Panc1 (cell line): ENCODE data around the gene FAM163B.
"Not testable (repeated sequence)": the region's sequence is repeated elsewhere in the genome, so short reads cannot be mapped to it uniquely, and the experiment has no call there.

Source experiments
- POLR2AphosphoS5 ChIP-seq: IDR thresholded peaks from 2 replicates; pipeline ENCODE4 v1.6.1; 2012; ENCODE audit warnings: mild to moderate bottlenecking, low read depth, low read length, moderate library complexity
- SIN3A ChIP-seq: IDR thresholded peaks from 2 replicates; pipeline ENCODE4 v1.6.1; 2012; ENCODE audit warnings: low read depth, mild to moderate bottlenecking, low read length, moderate library complexity, borderline replicate concordance; ENCODE audit not compliant: insufficient read depth
- TCF7L2 ChIP-seq: IDR thresholded peaks from 2 replicates; pipeline ENCODE4 v1.6.1; 2011; ENCODE audit warnings: mild to moderate bottlenecking, low read depth, low read length, inconsistent platforms
- TF ChIP-seq, protein P1 (sequence below): fragments of 450-650 bp; IDR thresholded peaks from 2 replicates; pipeline ENCODE4 v1.5.1; 2017; ENCODE audit warnings: mild to moderate bottlenecking
- TF ChIP-seq, protein P2 (sequence below), 2 experiments: IDR thresholded peaks; 2 replicates each; pipeline ENCODE4 v1.6.1; 2011 to 2012; ENCODE audit warnings: low read depth in 2 of 2, control low read depth in 1 of 2, low read length in 1 of 2, mild to moderate bottlenecking in 1 of 2, moderate library complexity in 1 of 2; ENCODE audit not compliant: insufficient read depth in 1 of 2

DNA sequence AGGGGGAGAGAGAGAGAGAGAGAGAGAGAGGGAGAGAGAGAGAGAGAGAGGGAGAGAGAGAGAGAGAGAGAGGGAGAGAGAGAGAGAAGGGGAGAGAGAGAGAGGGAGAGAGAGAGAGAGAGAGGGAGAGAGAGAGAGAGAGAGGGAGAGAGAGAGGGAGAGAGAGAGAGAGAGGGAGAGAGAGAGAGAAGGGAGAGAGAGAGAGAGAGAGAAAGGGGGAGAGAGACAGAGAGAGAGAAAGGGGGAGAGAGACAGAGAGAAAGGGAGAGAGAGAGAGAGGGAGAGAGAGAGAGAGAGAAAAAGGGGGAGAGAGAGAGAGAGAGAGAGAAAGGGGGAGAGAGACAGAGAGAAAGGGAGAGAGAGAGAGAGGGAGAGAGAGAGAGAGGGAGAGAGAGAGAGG, 45.4 kb downstream of the FAM163B start:
- TF ChIP-seq, protein P1, sequence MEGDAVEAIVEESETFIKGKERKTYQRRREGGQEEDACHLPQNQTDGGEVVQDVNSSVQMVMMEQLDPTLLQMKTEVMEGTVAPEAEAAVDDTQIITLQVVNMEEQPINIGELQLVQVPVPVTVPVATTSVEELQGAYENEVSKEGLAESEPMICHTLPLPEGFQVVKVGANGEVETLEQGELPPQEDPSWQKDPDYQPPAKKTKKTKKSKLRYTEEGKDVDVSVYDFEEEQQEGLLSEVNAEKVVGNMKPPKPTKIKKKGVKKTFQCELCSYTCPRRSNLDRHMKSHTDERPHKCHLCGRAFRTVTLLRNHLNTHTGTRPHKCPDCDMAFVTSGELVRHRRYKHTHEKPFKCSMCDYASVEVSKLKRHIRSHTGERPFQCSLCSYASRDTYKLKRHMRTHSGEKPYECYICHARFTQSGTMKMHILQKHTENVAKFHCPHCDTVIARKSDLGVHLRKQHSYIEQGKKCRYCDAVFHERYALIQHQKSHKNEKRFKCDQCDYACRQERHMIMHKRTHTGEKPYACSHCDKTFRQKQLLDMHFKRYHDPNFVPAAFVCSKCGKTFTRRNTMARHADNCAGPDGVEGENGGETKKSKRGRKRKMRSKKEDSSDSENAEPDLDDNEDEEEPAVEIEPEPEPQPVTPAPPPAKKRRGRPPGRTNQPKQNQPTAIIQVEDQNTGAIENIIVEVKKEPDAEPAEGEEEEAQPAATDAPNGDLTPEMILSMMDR: not testable (repeated sequence)
- TF ChIP-seq POLR2AphosphoS5, TCF7L2, SIN3A: not testable (repeated sequence)
- TF ChIP-seq, protein P2, sequence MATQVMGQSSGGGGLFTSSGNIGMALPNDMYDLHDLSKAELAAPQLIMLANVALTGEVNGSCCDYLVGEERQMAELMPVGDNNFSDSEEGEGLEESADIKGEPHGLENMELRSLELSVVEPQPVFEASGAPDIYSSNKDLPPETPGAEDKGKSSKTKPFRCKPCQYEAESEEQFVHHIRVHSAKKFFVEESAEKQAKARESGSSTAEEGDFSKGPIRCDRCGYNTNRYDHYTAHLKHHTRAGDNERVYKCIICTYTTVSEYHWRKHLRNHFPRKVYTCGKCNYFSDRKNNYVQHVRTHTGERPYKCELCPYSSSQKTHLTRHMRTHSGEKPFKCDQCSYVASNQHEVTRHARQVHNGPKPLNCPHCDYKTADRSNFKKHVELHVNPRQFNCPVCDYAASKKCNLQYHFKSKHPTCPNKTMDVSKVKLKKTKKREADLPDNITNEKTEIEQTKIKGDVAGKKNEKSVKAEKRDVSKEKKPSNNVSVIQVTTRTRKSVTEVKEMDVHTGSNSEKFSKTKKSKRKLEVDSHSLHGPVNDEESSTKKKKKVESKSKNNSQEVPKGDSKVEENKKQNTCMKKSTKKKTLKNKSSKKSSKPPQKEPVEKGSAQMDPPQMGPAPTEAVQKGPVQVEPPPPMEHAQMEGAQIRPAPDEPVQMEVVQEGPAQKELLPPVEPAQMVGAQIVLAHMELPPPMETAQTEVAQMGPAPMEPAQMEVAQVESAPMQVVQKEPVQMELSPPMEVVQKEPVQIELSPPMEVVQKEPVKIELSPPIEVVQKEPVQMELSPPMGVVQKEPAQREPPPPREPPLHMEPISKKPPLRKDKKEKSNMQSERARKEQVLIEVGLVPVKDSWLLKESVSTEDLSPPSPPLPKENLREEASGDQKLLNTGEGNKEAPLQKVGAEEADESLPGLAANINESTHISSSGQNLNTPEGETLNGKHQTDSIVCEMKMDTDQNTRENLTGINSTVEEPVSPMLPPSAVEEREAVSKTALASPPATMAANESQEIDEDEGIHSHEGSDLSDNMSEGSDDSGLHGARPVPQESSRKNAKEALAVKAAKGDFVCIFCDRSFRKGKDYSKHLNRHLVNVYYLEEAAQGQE (IDR thresholded peaks at IDR 0.05; ENCODE audit: insufficient read depth in 1 of 2, low read depth in 2 of 2, low read length in 1 of 2): not testable (repeated sequence)
